ENCODE results near the gene SGPP1.
A peak's percentile ranks its signal among the peaks of the same experiment; 100 is the strongest.
"Not testable (repeated sequence)": the region's sequence is repeated elsewhere in the genome, so short reads cannot be mapped to it uniquely, and the experiment has no call there.

SGPP1 gene

DNA sequence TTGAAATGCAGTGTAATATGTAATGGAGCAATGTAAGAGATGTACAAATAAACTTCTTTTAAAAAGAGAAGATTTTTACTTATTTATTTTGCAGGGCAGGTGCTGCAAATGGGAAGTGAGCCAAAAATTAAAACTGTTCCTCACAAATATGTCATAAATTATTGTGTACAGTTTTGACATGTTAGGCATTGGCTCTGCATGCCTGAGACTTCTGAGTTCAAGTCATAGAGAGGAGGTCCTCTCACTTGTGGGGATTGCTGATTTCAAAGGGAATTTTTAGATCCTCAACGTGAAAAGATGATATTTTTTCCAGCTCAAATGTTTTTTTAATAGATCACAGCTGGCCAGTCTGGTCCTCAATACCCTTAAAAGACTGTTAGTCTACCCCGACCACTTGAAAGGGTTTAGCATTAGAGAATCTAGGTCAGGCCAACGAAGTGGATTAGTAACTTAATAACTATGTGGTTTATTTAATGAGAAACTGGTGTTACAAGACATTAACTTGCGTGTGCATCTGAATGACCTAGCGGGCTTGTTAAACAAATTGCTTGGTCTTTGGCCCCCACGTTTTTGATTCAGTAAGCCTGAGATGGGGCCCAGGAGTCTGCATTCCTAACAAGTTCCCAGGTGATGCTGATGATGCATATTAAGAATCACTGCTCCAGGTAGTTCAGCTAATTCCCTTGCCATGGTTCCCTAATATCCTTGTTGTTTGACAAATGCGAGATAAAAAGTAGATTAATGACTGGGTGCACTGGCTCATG is 55.3 kb downstream of the SGPP1 start:
- no peak for DNase-seq

DNA sequence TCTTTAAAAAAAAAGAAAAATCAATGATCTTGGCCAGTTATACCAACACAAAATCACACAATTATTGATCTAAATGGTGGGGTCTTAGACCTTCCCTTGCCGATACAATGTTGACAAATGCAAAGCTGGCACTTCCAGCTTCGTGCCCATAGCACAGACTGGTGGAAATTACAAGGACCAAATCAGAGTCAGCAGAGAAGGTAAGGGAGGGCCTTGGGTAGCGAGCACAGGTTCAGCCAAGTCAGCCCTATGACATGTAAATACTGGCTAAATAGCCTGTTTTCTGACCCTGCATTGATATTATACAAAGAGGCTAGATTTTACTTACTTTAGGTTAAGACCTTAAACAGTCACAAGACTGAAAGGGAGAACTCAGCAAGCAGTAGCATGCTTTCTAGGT is 55.9 kb downstream of the SGPP1 start:
- no peak for DNase-seq

DNA sequence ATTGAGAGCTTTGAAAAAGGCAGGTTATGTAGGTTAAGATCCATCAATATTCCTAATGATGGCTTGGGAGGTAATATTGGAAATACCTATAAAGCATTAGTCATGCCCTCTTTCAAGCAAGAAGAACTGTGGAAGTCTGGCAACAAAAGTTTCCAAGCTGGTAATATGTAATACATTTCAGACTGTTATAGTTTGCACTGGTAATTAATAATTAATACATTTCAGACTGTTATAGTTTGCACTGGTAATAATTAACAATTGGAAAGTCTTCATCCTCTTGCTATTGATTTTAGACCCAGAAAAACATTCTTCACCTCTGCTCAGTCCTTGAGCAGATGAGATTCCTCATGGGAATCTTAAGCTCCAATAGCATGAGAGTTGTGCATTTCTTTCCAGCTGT is 57.2 kb downstream of the SGPP1 start:
- no peak for DNase-seq

DNA sequence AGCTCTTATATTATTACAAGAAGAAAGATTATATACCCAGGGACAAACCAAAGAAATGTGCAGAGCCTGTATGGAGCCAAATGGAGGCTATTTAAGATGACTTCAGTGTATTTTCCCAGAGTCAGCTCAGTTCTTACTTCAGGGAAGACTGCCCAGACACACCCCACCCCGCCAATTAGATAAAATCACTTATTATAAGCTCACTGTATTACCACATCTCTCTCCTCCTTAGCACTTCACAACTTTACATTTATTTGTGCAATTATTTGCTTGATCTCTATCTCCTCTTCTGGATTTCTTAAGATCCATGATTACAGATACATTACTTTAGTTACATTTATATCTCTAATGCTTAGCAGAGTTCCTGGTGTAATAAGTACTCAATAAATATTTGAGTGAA is 61.5 kb downstream of the SGPP1 start:
- DNase-seq, result no peak

DNA sequence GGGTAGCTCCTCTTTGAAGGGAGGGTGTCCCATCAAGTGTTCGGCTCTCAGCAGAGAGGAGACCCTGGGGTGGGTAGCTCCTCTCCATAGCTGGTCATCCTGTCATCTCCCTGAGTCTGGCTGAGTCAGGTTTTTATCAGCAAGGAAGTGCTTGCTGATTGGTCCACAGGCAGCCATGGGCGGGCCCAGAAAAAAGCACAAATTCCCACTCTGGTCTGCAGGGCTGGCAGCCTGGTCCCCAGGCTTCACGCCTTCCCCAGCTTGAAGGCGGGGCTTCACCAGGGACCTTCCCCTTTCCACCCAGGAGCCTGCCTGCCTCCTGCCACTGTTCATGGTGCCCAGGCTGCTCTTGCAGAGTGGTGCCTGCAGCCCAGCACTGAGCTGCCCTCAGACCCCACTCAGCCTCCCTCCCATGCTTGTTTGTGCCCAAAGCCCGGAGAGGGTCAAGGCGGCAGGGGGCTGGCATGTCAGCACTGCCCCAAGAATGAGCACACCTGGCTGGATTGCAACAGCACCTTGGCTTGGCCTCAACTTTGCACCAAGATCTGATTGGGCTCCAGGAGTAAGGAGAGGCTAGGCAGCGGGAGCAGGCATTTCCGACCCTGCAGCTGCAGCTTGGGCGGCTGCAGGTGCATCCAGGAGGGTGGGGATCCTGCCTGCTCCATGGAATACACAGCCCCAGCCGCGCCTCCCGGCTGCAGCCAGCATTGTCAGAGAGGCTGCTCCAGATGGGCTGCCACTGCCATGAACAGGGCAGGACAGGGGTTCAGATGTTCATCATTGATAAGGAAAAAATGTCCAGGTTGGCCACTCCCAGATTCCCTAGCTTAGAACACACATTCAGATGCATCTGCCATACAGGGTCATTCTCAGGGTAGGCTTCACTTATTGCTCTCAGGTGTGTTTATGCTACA is 64.2 kb downstream of the SGPP1 start:
- DNase-seq, result no peak

DNA sequence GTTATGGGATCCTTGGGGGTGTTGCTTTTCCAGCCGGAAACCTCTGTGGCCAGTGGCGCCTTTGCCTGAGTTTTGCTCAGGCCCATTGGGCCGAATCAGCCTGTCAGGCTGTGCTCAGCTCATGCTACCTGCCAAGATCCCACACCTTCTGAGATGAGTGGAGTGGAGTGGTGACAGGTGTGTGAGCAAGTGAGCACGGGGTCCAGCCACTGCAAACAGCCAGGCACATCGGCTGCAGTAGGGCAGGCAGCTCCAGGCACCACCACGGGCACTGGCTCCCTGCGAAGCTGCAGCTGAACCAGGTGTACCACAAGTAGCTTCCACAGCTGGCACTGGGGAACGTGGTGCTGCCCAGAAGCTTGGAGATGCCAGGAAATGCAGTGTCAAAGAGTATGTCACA is 65.1 kb downstream of the SGPP1 start:
- no peak for DNase-seq

DNA sequence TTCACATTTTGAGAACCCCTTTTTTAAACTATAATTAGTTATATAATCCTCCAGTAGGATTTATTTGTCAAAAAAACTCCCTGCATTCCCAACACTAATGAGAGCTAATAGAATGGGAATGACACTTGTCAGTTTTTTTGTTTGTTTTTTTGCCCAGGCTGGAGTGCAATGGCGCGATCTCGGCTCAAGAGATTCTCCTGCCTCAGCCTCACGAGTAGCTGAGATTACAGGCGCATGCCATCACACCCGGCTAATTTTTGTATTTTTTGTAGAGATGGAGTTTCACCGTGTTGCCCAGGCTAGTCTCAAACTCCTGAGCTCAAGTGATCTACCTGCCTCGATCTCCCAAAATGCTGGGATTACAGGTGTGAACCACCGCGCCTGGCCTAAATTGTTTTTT is 66.0 kb downstream of the SGPP1 start:
- not testable (repeated sequence) for DNase-seq

DNA sequence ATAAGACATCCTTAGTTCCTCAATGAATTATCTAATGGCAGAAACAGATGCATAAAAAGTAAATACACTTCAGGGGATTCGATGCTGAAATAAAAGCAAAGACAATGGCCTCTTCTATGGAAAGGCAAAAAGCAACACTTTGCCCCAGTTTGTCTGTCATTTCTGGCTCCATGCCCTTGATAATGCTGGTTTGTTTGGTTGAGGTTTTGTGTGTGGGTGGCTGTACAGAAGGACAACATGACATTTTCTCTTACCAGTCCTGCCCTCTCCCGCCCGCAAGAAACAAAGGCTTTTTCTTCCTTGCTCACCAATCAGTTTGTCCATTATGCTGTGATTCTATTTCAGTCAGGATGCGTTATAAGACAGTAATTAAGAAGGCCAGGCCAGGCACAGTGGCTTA is 68.1 kb downstream of the SGPP1 start:
- DNase-seq, result no peak

DNA sequence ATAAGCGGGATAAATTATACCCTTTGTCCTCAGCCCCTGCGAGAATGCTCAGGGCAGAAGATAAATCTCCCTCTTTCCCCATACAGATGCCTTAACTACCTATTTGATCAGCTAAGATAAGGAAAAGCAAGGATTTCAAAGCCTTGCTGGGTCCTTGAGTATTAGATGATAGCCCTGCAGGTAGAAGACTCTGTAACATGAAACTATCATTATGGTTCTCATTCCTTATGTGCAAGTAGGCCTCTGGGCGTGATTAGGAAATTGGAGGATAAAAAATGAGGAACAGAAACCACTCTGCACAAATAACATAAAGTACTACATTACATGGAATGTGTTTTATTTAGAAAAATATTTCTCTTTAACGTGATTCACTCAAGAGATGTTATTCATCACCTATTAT is 71.7 kb downstream of the SGPP1 start:
- DNase-seq, result no peak

DNA sequence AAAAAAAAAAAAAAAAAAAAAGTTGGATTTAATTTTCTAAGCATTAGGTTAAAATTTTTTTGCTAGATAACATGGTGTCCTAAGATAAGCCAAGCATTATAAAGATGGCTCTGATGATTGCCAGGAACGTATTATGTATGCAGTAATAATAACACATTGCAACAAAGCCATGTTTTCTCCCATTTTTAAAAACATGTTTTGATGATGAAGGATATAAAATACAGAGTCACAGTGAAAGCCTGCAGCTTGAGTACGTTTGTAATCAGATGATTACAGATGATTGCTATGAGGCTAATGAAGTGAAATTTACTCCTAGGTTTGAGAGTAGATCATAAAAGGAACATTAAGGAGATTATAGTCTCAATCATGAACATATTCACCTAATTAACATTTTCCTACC is 72.9 kb downstream of the SGPP1 start:
- DNase-seq, result no peak

DNA sequence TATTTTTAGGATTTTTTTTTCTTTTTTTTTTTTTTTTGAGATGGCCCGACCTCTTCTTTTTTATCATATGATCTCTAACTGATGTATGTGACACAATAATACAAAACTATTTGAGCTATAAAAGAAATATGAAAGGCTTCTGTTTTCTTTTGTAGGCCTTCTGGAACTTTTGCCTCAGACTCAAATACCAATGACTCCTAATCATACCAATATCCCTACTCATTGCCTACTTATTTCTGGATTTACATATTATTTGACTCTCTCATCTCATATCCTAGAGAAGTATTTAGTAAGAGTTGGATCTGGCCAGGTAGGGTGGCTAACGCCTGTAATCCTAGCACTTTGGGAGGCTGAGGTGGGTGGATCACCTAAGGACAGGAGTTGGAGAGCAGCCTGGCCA is 73.5 kb downstream of the SGPP1 start:
- DNase-seq, result no peak

DNA sequence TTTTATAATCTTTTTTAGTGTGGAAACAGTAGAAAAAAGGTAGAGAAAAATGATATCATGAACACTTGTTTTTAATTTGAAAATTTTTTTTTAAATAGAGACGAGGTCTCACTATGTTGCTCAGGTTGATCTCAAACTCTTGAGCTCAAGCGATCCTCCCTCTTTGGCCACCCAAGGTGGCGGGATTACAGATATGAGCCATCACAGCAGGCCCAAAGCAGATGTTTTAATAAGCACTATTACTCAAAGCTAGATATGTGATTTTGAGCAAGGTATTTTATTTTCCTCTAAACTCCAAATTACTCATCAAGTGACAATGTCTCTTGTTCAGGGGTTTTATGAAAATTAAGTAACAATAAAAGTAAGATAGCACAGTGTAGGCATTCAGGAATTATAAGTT is 75.5 kb downstream of the SGPP1 start:
- no peak for DNase-seq

DNA sequence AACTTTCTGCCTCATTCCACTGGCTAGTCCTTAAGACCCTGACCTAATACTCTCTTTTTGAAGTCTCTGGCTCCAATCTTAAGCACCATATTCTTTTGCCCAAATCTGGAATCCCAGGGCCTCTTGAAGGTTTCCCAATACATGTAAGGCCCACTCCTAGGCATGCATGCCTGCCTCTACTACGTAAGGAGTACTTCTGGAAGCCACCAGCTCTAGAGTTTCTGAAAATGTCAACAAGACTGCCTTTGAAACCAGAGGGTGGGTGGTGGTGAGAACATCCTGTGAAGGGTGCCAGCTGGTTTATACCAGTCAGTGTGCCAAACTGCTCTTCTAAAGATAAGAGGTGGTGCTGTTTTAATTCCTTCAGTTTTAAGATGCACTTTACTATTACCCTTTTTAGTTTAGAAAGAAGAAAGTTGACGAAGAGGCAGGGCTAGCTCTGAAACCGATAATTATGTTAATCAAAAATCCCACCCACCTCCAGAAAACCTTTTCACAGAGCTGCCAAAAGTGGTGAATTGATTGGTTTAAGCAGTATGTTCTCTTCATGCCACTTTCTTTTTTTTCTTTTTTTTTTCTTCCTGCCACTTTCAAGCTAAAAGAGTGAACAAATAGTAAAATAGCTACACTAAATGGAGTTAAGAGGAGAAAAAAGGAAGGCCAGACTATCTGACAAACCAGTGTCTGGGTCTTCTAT is 77.5 kb downstream of the SGPP1 start:
- DNase-seq, result peak; percentile 75

DNA sequence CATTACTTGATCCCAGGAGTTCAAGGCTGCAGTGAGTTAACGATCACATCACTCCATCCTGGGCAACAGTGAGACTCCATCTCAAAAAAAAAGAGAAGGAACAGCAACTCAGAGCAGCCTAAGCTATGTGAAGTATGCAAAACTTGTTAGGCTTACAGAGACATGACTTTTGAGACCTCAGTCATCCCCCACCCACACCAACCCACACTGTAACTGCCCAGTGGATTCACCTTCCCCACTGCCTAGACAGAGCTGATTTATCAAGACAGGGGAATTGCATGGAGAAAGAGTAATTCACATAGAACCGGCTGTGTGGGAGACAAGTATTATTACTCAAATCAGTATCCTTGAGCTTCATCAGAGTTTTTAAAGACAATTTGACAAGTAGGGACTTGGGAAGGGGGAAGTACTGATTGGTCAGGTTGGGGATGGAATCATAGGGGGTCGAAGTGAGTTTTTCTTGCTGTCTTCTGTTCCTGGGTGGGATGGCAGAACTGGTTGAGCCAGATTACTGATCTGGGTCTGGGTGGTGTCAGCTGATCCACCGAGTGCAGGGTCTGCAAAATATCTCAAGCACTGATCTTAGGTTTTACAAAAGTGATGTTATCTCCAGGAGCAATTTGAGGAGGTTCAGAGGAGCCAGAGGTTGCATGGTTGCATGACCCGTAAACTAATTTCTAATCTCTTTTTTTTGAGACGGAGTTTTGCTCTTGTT is 80.0 kb downstream of the SGPP1 start:
- no peak for DNase-seq

DNA sequence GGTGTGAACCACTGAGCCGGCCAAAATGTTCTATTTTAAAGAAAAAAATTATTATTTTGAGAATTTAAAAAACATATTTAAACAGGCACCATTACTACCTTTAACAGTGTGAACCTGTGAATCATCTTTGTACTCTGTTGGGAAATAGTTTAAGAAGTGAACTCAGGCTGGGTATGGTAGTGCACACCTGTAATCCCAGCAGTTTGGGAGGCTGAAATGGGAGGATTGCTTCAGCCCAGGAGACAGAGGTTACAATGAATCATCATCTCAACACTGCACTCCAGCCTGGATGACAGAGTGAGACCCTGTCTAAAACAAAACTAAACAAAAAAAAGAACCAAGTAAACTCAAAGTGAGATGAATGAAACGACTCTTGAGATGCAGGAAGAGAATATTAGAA is 83.1 kb downstream of the SGPP1 start:
- no peak for DNase-seq

DNA sequence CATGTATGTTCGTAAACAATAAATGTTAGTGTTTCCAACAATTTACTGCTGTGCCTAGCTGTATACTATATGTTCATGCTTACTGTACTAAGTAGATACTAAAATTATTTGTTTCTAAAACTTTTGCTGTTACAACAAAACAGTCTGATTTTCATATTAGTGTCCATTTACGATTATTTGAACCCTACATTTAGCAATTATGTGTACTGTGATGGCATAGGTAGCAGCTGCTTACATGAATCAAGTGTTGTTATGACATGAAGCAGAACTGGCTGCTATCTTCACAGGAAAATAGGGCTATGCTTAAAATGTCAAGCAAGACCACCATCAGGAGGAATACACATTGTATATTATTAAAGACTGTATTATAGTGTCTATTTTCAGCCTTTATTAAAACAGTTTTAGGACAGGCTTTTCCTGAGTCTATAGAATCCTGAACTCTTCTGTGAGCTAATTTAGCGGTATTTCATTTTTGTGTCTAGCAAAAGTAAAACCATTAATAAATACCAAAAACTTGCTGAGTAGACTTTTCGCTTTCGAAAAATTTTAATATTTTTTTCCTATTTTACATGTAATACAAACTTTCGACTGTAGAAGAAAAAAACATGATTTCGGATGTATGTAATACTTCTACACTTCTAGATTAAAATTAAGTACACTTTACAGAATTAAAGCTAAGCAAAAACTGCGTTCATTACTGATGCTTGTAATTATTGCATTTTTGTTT is 85.0 kb downstream of the SGPP1 start:
- DNase-seq, result no peak

DNA sequence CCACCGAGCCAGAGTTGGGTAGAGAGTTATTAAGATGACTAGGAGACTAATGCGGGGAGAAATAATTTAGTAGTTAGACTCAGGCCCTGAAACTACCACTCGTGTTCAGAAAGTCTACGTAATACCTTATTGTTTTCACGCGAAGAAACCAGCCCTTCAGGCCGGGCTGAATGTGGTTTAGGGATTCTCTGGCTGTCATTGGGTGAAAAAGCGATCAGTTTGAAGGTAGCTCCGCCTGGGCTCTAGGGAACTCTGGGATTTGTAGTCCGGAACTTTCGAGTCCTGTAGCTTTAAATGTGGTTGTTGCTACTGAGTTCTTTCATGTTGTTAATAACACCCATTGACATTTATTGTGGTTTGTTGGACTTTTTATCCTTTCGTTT is 85.6 kb downstream of the SGPP1 start:
- DNase-seq, result peak; percentile 91

DNA sequence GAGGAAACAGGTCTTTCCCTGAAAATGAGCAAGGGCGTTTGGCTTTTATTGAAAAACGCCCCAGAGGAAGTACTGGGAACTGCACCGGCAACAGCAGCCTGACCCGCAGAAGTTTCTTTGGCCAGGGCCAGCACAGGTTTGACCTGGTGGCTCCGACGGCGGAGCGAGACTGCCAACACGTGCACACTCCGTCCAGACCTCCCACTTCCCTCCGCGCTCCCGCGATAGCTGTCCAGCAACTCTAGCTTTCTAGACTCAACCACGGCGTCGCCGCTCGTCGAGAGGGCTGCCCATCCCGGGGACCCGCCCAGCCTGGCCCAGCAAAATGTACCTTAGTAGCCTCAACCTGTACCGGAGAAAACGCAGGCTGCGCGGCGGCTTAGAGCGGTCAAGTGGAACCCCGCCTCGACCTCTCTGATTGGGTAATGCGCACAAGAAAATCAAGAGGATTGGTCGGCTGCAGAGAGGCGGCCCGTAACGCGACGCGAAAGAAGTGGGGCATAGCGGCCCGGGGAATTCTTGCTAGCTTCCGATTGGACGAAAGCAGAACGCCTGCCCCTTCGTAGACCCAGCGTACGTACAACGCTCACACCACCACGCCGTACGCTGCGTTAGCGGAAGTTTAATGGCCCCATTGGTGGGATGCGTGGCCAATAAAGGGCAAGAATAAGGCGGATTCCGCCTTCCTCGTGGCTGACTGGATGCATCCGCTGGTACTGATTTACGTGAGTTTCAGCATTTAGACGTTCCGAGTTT is 86.2 kb downstream of the SGPP1 start, which contains the start of gene WDR89:
Gene WDR89, minus strand, starts transcription at position 399 of the 756 bp plus-strand sequence. CDS start 41,929 bp downstream, outside the sequence.
- DNase-seq, result peak; percentile 98

DNA sequence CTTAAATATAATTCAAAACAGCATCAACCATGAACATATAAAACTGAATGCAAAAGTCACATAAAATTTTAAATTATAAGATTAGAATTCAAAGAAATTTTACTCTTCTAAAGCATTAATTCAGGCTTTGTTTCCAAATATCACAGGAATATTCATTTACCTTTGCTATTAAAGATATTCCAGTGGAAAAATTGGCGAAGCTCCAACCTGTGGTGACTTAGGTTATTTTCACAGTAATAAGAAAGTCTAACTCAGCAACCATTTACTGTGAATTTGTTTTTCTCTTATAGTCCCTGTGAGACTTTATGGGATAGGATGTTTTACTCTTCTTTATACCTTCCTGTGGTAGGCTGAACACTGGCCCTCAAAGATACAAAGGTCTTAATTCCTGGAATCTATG is 89.4 kb downstream of the SGPP1 start:
- DNase-seq, result no peak

DNA sequence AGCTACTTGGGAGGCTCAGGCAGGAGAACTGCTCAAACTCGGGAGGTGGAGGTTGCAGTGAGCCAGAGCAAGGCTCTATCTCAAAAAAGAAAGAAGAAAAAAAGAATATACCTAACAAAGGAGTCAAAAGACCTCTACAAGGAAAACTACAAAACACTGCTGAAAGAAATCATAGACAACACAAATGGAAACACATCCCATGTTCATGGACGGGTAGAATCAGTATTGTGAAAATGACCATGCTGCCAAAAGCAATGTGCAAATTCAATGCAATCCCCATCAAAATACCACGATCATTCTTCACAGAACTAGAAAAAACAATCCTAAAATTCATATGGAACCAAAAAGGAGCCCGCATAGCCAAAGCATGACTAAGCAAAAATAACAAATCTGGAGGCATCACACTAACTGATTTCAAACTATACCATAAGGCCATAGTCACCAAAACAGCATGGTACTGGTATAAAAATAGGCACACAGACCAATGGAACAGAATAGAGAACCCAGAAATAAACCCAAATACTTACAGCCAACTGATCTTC is 91.7 kb downstream of the SGPP1 start:
- DNase-seq, result not testable (repeated sequence)
